ENCODE results near the gene COL1A2.

- TF ChIP-seq POLR2A (IDR thresholded peaks at IDR 0.05; ENCODE audit: borderline replicate concordance, extremely low read depth, insufficient read depth, insufficient read length) (no peak), RAD21 (IDR thresholded peaks at IDR 0.05; ENCODE audit: low read depth) (no peak), CTCF (IDR thresholded peaks at IDR 0.05 in 2 of 3, conservative IDR thresholded peaks at IDR 0.05 in 1 of 3; ENCODE audit: borderline replicate concordance in 1 of 3, insufficient read depth in 1 of 3, low read depth in 2 of 3, low read length in 2 of 3) (no peak), SIN3A (IDR thresholded peaks at IDR 0.05; ENCODE audit: low read depth) (no peak), EZH2phosphoT487 (IDR thresholded peaks at IDR 0.05; ENCODE audit: borderline replicate concordance) (no peak), POLR2AphosphoS5 (IDR thresholded peaks at IDR 0.05; ENCODE audit: low read depth, low read length) (no peak), EZH2 (IDR thresholded peaks at IDR 0.05) (no peak), ELF1 (IDR thresholded peaks at IDR 0.05; ENCODE audit: borderline replicate concordance, low read depth) (no peak), REST (IDR thresholded peaks at IDR 0.05; ENCODE audit: low read depth) (no peak)
Observed at GRCh38 chr7:94396596-94396995, 1.9 kb downstream of the COL1A2 start.

Data from HCT116 (cell line).